ENCODE results near the gene ERP44. TPM values are rescaled to one million over a fixed set of nuclear protein-coding genes. Genes with fewer than 3 reads are reported as not detected.

ERP44 gene
- polyA plus RNA-seq, 3 donors, result 18.4 to 74.0 (median 66.3) TPM

DNA sequence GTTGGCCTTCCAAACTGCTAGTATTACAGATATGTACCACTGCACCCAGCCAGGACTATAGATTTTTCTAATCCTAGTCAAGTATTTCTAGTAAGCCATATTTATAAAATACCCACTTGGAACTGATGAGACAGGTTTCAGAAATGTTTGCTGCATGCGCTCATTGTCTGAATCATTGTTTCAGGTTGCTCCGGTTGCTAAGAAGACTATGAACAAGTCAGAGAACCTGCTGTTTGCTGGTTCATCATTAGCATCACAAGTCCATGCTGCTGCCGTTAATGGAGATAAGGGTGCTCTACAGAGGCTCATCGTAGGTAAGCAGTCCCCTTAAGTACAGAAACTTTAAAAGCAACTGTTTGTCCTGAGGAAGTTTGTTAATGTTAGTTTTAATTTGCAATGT is 5.5 kb upstream of the ERP44 start:
- 100% methylated on average over 2 of the region's 4 CpGs for WGBS (ENCODE audit: insufficient coverage)
- Mint-ChIP-seq H3K4me1 (peaks cover 9% of the 10 kb centered on the region), H3K9me3 (no peaks in the 10 kb centered on the region), H3K27ac (no peak overlapping the region), H3K4me3 (no peak overlapping the region), H3K27me3 (ENCODE audit: low read depth in 3 of 3) (peaks cover 0 to 2% (median 0%) of the 10 kb centered on the region in 3 donors), H3K36me3 (peaks cover 7 to 9% of the 10 kb centered on the region in 2 donors)
- intact Hi-C loops (cut with micrococcal nuclease), result no loop called here
- Histone ChIP-seq H3K4me2 (replicated peaks; ENCODE audit: extremely low read depth, low read length, poor library complexity, severe bottlenecking) (no peak overlapping the region), H3K27me3 (ENCODE audit: control insufficient read depth in 2 of 2, insufficient read depth in 2 of 2, low read length in 2 of 2) (no peaks in the 10 kb centered on the region), H3K27ac (ENCODE audit: low read depth in 1 of 2, low read length in 2 of 2) (no peak overlapping the region), H3K4me3 (replicated peaks in 1 of 3; ENCODE audit: low read depth in 2 of 3, low read length in 3 of 3) (no peak overlapping the region), H3K9ac (ENCODE audit: insufficient read depth, low read length, poor library complexity, severe bottlenecking) (no peak overlapping the region), H3K36me3 (replicated peaks in 1 of 2; ENCODE audit: control insufficient read depth in 1 of 2, insufficient read depth in 2 of 2, low read length in 2 of 2) (peaks cover 47% of the 10 kb centered on the region in 2 donors), H2AFZ (ENCODE audit: insufficient read depth, low read depth, low read length, poor library complexity, severe bottlenecking) (no peak overlapping the region), H3K4me1 (ENCODE audit: control insufficient read depth in 1 of 2, insufficient read depth in 2 of 2, low read length in 2 of 2) (peaks cover 9 to 10% of the 10 kb centered on the region in 2 donors), H3K79me2 (ENCODE audit: insufficient read depth, low read length) (peaks cover 10% of the 10 kb centered on the region), H3K9me3 (replicated peaks in 1 of 2; ENCODE audit: control insufficient read depth in 1 of 2, insufficient read depth in 1 of 2, low read length in 2 of 2) (no peaks in the 10 kb centered on the region), H4K20me1 (ENCODE audit: insufficient read depth, low read length) (no peaks in the 10 kb centered on the region)
- TF ChIP-seq, protein P1, sequence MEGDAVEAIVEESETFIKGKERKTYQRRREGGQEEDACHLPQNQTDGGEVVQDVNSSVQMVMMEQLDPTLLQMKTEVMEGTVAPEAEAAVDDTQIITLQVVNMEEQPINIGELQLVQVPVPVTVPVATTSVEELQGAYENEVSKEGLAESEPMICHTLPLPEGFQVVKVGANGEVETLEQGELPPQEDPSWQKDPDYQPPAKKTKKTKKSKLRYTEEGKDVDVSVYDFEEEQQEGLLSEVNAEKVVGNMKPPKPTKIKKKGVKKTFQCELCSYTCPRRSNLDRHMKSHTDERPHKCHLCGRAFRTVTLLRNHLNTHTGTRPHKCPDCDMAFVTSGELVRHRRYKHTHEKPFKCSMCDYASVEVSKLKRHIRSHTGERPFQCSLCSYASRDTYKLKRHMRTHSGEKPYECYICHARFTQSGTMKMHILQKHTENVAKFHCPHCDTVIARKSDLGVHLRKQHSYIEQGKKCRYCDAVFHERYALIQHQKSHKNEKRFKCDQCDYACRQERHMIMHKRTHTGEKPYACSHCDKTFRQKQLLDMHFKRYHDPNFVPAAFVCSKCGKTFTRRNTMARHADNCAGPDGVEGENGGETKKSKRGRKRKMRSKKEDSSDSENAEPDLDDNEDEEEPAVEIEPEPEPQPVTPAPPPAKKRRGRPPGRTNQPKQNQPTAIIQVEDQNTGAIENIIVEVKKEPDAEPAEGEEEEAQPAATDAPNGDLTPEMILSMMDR (IDR thresholded peaks at IDR 0.05), result no peak
- DNase-seq, result no peak

DNA sequence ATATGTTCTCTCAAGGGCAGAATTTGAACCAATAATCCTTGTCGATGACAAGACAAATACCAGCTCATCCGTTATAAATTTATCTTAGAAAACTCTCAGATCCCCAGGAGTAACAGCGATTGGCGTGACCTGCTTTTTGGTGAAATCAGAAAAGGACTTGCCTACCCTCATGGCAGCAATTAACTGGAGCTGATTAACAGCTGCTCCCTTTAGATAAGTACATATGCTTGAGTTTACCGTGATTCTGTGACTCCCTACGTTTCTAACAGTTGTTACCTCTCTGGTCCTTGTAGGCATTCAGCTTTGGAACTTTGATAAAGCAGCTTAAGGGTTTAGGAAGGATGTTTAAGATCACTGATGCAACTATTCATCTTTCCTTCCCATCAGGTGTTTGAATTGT is 2.8 kb upstream of the ERP44 start:
- H3K9me3 ChIP-seq (replicated peaks in 1 of 2; ENCODE audit: control insufficient read depth in 1 of 2, insufficient read depth in 1 of 2, low read length in 2 of 2), result no peaks in the 10 kb centered on the region
- no peaks in the 10 kb centered on the region for H3K9me3 Mint-ChIP-seq
- H3K36me3 ChIP-seq (replicated peaks in 1 of 2; ENCODE audit: control insufficient read depth in 1 of 2, insufficient read depth in 2 of 2, low read length in 2 of 2), result peaks cover 24% of the 10 kb centered on the region in 2 donors
- H3K27me3 ChIP-seq (ENCODE audit: control insufficient read depth in 2 of 2, insufficient read depth in 2 of 2, low read length in 2 of 2), result no peaks in the 10 kb centered on the region
- H3K4me3 ChIP-seq (replicated peaks in 1 of 3; ENCODE audit: low read depth in 2 of 3, low read length in 3 of 3), result no peak overlapping the region
- H3K4me1 Mint-ChIP-seq, result peaks cover 20% of the 10 kb centered on the region
- H3K27ac ChIP-seq (ENCODE audit: low read depth in 1 of 2, low read length in 2 of 2), result no peak overlapping the region
- no peak overlapping the region for H2AFZ ChIP-seq (ENCODE audit: insufficient read depth, low read depth, low read length, poor library complexity, severe bottlenecking)
- H3K4me2 ChIP-seq (replicated peaks; ENCODE audit: extremely low read depth, low read length, poor library complexity, severe bottlenecking), result no peak overlapping the region
- H3K36me3 Mint-ChIP-seq, result peaks cover 7 to 8% of the 10 kb centered on the region in 2 donors
- H3K4me1 ChIP-seq (ENCODE audit: control insufficient read depth in 1 of 2, insufficient read depth in 2 of 2, low read length in 2 of 2), result peaks cover 16 to 24% of the 10 kb centered on the region in 2 donors
- H3K4me3 Mint-ChIP-seq, result no peak overlapping the region
- no peak overlapping the region for H3K9ac ChIP-seq (ENCODE audit: insufficient read depth, low read length, poor library complexity, severe bottlenecking)
- peaks cover 0 to 2% (median 0%) of the 10 kb centered on the region in 3 donors for H3K27me3 Mint-ChIP-seq (ENCODE audit: low read depth in 3 of 3)
- H3K27ac Mint-ChIP-seq, result no peak overlapping the region
- peaks cover 12% of the 10 kb centered on the region for H4K20me1 ChIP-seq (ENCODE audit: insufficient read depth, low read length)
- TF ChIP-seq, protein P1 (IDR thresholded peaks at IDR 0.05), result no peak
- H3K79me2 ChIP-seq (ENCODE audit: insufficient read depth, low read length), result peaks cover 35% of the 10 kb centered on the region
- WGBS (ENCODE audit: insufficient coverage), result 100% methylated on average over 1 of the region's 6 CpGs
- no peak for DNase-seq
- intact Hi-C loops (cut with micrococcal nuclease), result no loop called here

Data from CD14-positive monocyte (primary cell).